ENCODE data around the gene FECH. TPM values are rescaled to one million over a fixed set of nuclear protein-coding genes. Genes with fewer than 3 reads are reported as not detected.

The FECH gene
- total and polyA plus RNA-seq, 2 donors (not counting 1 experiment from before 2014, with no cell fraction given), result 5.8 to 10.4 TPM

GRCh38 chr18:57559314-57559713 lies 27.2 kb downstream of the FECH start:
- Histone ChIP-seq H3K9ac (ENCODE audit: low read length) (no peak overlapping the region), H3K36me3 (replicated peaks in 1 of 2; ENCODE audit: control extremely low read depth in 1 of 2, control insufficient read depth in 1 of 2, extremely low read depth in 1 of 2, insufficient read depth in 2 of 2, low read length in 1 of 2) (peaks cover 0 to 24% of the 10 kb centered on the region in 2 experiments), H2AFZ (ENCODE audit: insufficient read depth, low read depth, low read length, poor library complexity, severe bottlenecking) (no peak overlapping the region), H3K27me3 (replicated peaks in 1 of 4; ENCODE audit: control extremely low read depth in 1 of 4, control insufficient read depth in 3 of 4, insufficient read depth in 4 of 4, low read length in 3 of 4) (no peaks in the 10 kb centered on the region), H3K79me2 (ENCODE audit: control insufficient read depth, insufficient read depth, low read length) (no peaks in the 10 kb centered on the region), H4K20me1 (ENCODE audit: control insufficient read depth, insufficient read depth, low read length, poor library complexity, severe bottlenecking) (no peaks in the 10 kb centered on the region), H3K4me1 (ENCODE audit: control insufficient read depth in 2 of 2, insufficient read depth in 2 of 2, low read length in 2 of 2) (no peaks in the 10 kb centered on the region), H3K27ac (ENCODE audit: low read length in 2 of 2) (no peak overlapping the region), H3K4me2 (replicated peaks; ENCODE audit: low read depth, low read length, poor library complexity, severe bottlenecking) (no peak overlapping the region), H3K4me3 (ENCODE audit: control extremely low read depth in 1 of 5, extremely low read depth in 1 of 5, insufficient read depth in 1 of 5, low read depth in 2 of 5, low read length in 4 of 5) (no peak overlapping the region), H3K9me3 (ENCODE audit: control extremely low read depth in 1 of 3, control insufficient read depth in 2 of 3, insufficient read depth in 1 of 3, low read length in 2 of 3) (peaks cover 0 to 4% (median 0%) of the 10 kb centered on the region in 3 donors)
- no peak overlapping the region for H3K27ac Mint-ChIP-seq
- no peaks in the 10 kb centered on the region for H3K9me3 Mint-ChIP-seq (ENCODE audit: insufficient read depth)
- WGBS (ENCODE audit: insufficient coverage), result 90% methylated on average over 4 of the region's 6 CpGs
- ChIA-PET CTCF (interaction anchor here (0.5 to 2.3 kb wide), 5 partner anchors 22 to 857 kb away, joined by 3 to 6 read pairs (median 4); no protein-coding TSS in a partner anchor), POLR2A (no interaction called here)
- TF ChIP-seq EZH2 (IDR thresholded peaks at IDR 0.05; ENCODE audit: borderline replicate concordance, insufficient read depth, low read depth, low read length, poor library complexity, severe bottlenecking) (no peak), CTCF (IDR thresholded peaks at IDR 0.05) (no peak)
- DNase-seq (no peak), ATAC-seq (ENCODE audit: low read depth) (no peak)
- H3K27me3 Mint-ChIP-seq, result no peaks in the 10 kb centered on the region
- no peak overlapping the region for H3K4me3 Mint-ChIP-seq
- intact Hi-C loops (cut with micrococcal nuclease), result no loop called here
- peaks cover 1% of the 10 kb centered on the region for H3K4me1 Mint-ChIP-seq

- Histone ChIP-seq H3K36me3 (replicated peaks in 1 of 2; ENCODE audit: control extremely low read depth in 1 of 2, control insufficient read depth in 1 of 2, extremely low read depth in 1 of 2, insufficient read depth in 2 of 2, low read length in 1 of 2) (peaks cover 2 to 27% of the 10 kb centered on the region in 2 experiments), H4K20me1 (ENCODE audit: control insufficient read depth, insufficient read depth, low read length, poor library complexity, severe bottlenecking) (no peaks in the 10 kb centered on the region), H2AFZ (ENCODE audit: insufficient read depth, low read depth, low read length, poor library complexity, severe bottlenecking) (no peak overlapping the region), H3K4me3 (ENCODE audit: control extremely low read depth in 1 of 5, extremely low read depth in 1 of 5, insufficient read depth in 1 of 5, low read depth in 2 of 5, low read length in 4 of 5) (no peak overlapping the region), H3K9me3 (ENCODE audit: control extremely low read depth in 1 of 3, control insufficient read depth in 2 of 3, insufficient read depth in 1 of 3, low read length in 2 of 3) (peaks cover 0 to 4% (median 0%) of the 10 kb centered on the region in 3 donors), H3K27ac (ENCODE audit: low read length in 2 of 2) (no peak overlapping the region), H3K79me2 (ENCODE audit: control insufficient read depth, insufficient read depth, low read length) (no peaks in the 10 kb centered on the region), H3K27me3 (replicated peaks in 1 of 4; ENCODE audit: control extremely low read depth in 1 of 4, control insufficient read depth in 3 of 4, insufficient read depth in 4 of 4, low read length in 3 of 4) (no peaks in the 10 kb centered on the region), H3K4me2 (replicated peaks; ENCODE audit: low read depth, low read length, poor library complexity, severe bottlenecking) (no peak overlapping the region), H3K4me1 (ENCODE audit: control insufficient read depth in 2 of 2, insufficient read depth in 2 of 2, low read length in 2 of 2) (no peaks in the 10 kb centered on the region), H3K9ac (ENCODE audit: low read length) (no peak overlapping the region)
- Mint-ChIP-seq H3K27ac (no peak overlapping the region), H3K4me1 (peaks cover 1% of the 10 kb centered on the region), H3K9me3 (ENCODE audit: insufficient read depth) (no peaks in the 10 kb centered on the region), H3K27me3 (no peaks in the 10 kb centered on the region), H3K4me3 (no peak overlapping the region)
- no peak for TF ChIP-seq EZH2 (IDR thresholded peaks at IDR 0.05; ENCODE audit: borderline replicate concordance, insufficient read depth, low read depth, low read length, poor library complexity, severe bottlenecking)
- TF ChIP-seq CTCF (IDR thresholded peaks at IDR 0.05), result no peak
- ChIA-PET POLR2A (no interaction called here), CTCF (no interaction called here)
- no peak for ATAC-seq (ENCODE audit: low read depth)
- no peak for DNase-seq
- intact Hi-C loops (cut with micrococcal nuclease), result no loop called here
- WGBS (ENCODE audit: insufficient coverage), result no CpG with 5 or more reads among the region's 2 CpGs
Observed at GRCh38 chr18:57555134-57555533, 31.4 kb downstream of the FECH start.

All from B cell (primary cell).